Adrenal gland (tissue), 5 donors: ENCODE data around the gene PDE2A.

Experiments
- POLR2A ChIP-seq, 2 donors: fragments of 450-650 bp; IDR thresholded peaks; one replicate each; pipeline ENCODE4 v1.6.1; 2017; ENCODE audit warnings: antibody characterized with exemption in 2 of 2, mild to moderate bottlenecking in 2 of 2, moderate library complexity in 1 of 2
- TF ChIP-seq, protein P1 (sequence below), 6 experiments: fragments of 450-650 bp in 4 of 6; fragments of 200-600 bp in 2 of 6; sonication (generic) in 1 of 6; IDR thresholded peaks; 1 replicate in 5 of 6; 2 replicates in 1 of 6; pipeline versions ENCODE4 v1.5.1 to v1.8.0; 2016 to 2021; ENCODE audit warnings: antibody characterized with exemption in 6 of 6, mild to moderate bottlenecking in 2 of 6, moderate library complexity in 1 of 6
- donor health status: DM: no; HTN: no; CAD: no.

DNA sequence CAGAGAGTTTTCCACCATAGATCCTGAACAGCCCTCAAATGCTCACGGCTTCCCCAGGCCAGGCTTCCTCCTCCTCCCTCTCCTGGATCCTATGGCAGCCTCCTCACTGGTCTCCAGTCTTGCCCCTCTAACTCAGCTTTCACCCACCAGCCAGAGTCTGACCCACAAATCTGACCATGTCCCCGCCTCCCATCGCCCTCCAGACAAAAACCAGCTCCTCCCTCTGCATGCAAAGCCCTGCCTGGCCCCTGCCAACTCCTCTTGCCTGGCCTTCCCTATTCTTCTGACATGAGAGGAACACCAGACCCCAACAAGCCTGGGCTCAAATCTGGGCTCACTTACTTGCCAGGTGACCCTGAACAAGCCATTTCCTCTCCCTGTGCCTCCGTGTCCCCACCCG is 32.4 kb upstream of the PDE2A start:
- TF ChIP-seq, protein P1, sequence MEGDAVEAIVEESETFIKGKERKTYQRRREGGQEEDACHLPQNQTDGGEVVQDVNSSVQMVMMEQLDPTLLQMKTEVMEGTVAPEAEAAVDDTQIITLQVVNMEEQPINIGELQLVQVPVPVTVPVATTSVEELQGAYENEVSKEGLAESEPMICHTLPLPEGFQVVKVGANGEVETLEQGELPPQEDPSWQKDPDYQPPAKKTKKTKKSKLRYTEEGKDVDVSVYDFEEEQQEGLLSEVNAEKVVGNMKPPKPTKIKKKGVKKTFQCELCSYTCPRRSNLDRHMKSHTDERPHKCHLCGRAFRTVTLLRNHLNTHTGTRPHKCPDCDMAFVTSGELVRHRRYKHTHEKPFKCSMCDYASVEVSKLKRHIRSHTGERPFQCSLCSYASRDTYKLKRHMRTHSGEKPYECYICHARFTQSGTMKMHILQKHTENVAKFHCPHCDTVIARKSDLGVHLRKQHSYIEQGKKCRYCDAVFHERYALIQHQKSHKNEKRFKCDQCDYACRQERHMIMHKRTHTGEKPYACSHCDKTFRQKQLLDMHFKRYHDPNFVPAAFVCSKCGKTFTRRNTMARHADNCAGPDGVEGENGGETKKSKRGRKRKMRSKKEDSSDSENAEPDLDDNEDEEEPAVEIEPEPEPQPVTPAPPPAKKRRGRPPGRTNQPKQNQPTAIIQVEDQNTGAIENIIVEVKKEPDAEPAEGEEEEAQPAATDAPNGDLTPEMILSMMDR (IDR thresholded peaks at IDR 0.05): no peak
- TF ChIP-seq POLR2A (IDR thresholded peaks at IDR 0.05): no peak
